HG02610 (cell line): ENCODE data around the gene EMID1.
"Not testable (repeated sequence)": the region's sequence is repeated elsewhere in the genome, so short reads cannot be mapped to it uniquely, and the experiment has no call there.

Experiments used
- ATAC-seq: cut with Tn5 transposase; IDR thresholded peaks from one replicate; pipeline ENCODE4 v1.9.1; 2021; ENCODE audit warnings: mild to moderate bottlenecking, moderate library complexity; ENCODE audit not compliant: unreplicated experiment

EMID1 gene

DNA sequence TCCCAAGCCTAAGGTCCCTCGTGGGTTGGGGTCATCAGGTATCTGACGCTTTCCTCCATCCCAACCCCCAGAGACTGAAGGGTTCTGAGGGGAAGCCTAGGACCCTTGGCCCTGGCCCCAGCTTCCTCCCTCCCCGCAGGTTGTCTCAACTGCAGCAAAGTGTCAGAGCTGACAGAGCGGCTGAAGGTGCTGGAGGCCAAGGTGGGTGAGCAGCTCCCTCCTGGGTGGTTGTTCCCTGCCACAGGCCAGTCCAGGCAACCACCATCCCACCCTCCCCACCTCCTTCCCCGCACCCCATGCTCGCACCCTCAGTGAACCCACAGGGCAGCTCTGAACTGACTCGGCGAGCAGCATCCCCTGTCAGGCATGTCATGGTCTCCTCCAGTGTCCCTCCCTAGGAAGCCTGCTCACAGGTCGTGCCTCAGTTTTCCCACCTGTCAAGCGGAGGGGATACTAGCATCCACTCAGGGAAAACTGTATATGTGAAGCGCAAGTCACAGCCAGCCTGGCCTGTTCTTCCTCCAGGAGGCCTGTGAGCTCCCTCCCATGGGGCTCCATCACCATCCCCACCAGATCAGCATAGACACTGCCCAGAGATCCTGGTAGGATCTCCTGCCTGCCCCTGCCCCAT is 20.8 kb downstream of the EMID1 start:
- no peak for ATAC-seq

DNA sequence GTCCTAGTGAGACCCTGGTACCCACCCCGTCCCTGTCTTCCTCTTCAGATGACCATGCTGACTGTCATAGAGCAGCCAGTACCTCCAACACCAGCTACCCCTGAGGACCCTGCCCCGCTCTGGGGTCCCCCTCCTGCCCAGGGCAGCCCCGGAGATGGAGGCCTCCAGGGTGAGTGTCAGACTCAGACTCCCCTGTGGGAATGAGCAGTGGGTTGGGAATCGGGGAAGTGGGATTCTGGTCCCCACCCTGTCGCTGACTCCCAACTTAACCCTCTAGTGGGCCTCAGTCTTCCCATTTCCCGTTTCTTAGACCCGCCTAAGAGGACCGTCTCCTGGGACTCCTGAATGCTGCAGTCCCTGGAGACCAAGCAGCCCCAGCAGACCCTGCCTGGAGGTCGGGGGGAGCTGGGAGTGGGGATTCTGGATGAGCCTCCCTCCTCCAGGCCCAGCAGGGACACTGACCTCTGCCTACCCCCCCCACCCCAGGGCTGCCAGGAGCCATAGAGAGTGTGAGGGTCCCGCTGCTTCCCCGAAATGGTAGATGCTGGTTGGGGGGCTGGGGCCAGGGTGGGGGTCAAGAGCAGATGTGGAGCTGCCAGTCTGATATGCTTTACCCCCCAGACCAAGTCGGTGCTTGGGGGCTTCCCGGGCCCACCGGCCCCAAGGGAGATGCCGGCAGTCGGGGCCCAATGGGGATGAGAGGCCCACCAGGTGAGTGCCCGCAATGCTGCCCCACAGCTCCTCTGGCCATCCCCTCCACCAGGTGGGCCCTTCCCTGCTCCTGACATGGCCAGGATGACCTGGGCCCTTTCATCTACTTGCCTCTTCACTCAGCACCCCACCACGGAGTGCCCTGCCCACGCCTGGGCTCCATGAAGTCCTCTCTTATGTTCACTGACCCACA is 25.5 kb downstream of the EMID1 start:
- ATAC-seq, result no peak

DNA sequence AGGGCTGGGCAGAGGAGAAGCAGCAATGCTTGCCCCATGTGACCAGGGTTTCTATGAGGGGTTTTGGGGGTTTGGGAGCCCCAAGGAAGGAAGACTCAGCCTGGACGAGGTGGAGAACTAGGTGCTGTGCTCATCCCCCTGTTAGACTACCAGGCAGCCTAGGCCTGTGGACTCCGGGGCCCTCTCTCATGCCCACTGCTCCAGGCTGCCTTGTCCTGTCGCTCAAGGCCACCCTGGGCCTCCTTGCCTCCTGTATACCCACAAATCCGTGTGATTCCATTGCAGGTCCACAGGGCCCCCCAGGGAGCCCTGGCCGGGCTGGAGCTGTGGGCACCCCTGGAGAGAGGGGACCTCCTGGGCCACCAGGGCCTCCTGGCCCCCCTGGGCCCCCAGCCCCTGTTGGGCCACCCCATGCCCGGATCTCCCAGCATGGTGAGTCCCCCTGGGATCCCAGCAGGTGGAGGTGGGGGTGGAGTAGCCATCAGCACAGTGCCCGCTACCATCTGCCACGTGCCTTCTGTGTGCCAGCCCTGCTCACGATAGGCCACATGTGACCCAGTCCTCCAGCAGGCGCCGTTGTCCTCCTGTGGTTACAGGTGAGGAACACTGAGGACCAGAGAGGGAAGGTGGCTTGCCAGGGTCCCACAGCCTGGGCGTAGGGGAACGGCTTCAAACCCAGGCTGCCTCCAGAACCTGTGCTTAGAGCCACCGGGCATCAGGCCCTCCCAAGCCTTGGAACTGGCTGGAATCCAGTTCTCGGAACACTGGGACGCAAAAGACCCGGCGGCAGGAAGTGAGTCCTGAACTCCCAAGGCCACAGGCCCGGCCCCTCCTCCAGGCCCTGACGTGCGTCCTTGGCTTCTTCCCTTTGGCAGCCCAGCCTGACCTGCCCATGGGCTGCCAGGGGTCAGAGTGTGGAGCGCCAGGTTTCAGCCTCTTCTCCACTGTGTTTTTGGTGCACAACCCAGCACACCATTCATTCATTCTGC is 26.6 kb downstream of the EMID1 start:
- no peak for ATAC-seq

DNA sequence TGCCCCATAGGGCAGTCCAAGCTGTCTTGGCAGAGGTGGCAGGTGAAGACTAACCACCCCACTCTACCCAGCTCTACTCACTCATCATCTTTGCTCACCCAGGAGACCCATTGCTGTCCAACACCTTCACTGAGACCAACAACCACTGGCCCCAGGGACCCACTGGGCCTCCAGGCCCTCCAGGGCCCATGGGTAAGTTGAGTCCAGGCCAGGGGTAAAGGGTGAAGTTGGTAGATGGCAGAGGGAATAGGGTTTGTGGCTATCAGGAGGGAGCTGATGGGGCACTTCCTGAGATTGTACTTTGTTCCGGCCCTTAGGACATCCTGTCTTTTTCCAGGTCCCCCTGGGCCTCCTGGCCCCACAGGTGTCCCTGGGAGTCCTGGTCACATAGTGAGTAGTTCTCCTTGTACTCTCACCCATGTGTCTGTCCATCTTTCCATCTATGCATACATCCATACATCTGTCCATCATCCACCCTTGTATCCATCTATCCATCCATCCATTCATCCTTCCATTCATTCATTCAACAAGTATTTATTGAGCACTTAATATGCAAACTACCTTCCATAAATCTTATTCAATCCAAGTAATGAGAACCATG is 27.7 kb downstream of the EMID1 start:
- ATAC-seq, result no peak

- ATAC-seq, result not testable (repeated sequence)
Measured at GRCh38 chr22:29240481-29240880, 34.8 kb downstream of the EMID1 start.

- ATAC-seq, result no peak
Measured at GRCh38 chr22:29243874-29244446, 38.3 kb downstream of the EMID1 start.

DNA sequence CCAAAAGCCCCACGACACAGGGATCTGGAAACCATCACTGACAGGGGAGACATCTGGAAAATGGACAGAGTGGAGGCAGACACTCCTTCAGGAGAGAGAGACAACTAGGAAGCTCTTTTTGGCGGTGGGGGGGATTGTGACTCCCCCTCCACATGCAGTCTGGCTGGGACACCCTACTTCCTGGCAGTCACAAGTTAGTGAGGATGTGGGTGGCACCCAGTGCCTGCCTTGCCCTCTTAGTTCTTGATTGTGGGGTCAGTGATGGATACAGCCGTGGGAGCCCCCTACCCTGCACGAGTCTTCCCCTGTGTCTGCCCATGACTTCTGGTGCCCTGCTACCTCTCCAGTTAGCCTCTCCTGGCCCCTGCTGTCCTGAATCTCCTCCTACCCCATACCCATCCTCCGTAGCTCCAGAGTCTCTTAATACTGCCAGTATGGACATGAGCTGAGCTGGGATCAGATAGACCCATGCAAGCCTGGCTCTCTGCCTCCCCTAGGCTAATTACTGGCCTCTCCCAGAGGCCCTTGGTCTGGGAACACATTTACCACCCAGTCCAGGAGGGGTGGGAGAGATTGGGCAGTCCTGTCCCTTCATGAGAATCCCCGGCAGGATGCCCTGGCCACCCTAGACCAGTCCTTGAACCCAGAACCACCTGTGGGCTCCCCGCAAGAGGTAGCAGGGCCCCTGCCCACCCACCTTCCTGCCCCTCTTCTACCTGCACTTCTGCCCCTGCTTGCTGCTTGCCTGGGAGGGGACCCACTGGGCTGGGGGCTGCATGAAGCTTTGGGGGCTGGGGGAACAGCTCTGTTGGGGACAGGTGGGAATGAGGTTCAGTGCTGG is 39.3 kb downstream of the EMID1 start:
- ATAC-seq, result no peak

- no peak for ATAC-seq
Measured at GRCh38 chr22:29245626-29246385, 40.1 kb downstream of the EMID1 start.

GRCh38 chr22:29247891-29248290 is 42.2 kb downstream of the EMID1 start:
- not testable (repeated sequence) for ATAC-seq

GRCh38 chr22:29251265-29251664 is 45.6 kb downstream of the EMID1 start:
- ATAC-seq, result no peak

GRCh38 chr22:29251981-29252911 is 46.5 kb downstream of the EMID1 start:
- ATAC-seq, result no peak

- ATAC-seq, result no peak
Measured at GRCh38 chr22:29253561-29254285, 48.0 kb downstream of the EMID1 start.

DNA sequence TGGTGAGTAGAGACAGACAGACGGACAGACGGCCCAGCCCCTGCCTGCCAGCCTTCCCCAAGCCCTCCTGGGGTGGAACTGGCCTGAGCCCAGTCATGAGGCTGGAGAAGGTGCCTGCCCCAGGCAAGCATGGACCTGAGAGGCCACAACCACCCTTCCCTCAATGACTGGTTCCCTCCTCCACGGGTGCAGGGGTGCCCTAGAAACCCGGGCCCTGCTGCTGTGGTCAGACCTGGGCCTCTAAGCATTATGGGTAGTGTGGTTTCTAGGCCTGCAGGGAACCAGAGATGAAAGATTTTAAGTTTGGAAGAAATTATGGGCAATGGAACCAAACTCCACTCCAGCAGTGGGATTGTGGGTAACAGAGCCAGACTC is 48.6 kb downstream of the EMID1 start:
- ATAC-seq, result no peak

DNA sequence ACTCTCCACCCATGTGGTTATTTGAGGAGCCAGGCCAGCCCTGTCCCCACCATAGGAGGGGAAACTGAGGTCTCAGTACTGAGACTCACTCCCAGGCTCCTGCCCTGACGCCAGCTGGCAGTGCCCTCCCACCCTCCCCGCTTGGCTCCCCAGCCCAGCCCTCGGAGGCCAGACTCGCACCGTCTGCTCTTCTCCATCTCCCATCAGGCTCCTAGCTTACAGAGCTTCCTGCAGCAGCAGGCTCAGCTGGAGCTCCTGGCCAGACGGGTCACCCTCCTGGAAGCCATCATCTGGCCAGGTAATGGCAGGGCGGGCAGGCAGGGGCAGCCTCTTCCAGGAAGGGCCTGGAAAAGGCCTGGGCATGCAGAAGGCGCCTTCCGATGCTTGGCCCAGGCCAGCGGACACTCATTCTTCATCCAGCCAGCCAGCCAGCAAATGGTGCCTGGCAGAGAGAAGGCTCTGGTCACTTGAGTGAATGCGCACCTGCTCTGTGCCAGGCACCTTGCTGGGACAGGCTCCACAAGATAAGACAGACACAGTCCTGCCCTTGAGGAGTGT is 49.4 kb downstream of the EMID1 start:
- no peak for ATAC-seq

GRCh38 chr22:29256606-29257325 is 51.1 kb downstream of the EMID1 start:
- no peak for ATAC-seq

GRCh38 chr22:29257751-29258181 is 52.1 kb downstream of the EMID1 start:
- ATAC-seq, result no peak
